Tibial nerve (tissue), 4 donors: Measurements from ENCODE around the gene MLXIP. TPM values are rescaled to one million over a fixed set of nuclear protein-coding genes. Genes with fewer than 3 reads are reported as not detected.
"Not testable (repeated sequence)": the region's sequence is repeated elsewhere in the genome, so short reads cannot be mapped to it uniquely, and the experiment has no call there.

Source experiments
- DNase-seq, 2 donors: peaks; one replicate each; pipeline ENCODE4 v3.0.0-alpha.2; 2019; ENCODE audit warnings: low spot score in 2 of 2
- H3K27ac ChIP-seq, 4 donors: fragments of 200-600 bp; sonication (generic) in 3 of 4; one replicate each; pipeline ENCODE4 v1.5.1; 2017 to 2019; ENCODE audit warnings: mild to moderate bottlenecking in 1 of 4
- H3K27me3 ChIP-seq, 2 donors: fragments of 200-600 bp; sonication (generic) in 1 of 2; one replicate each; pipeline versions ENCODE4 v1.5.1 to v1.6.0; 2017 to 2019
- H3K36me3 ChIP-seq, 3 donors: fragments of 200-600 bp; sonication (generic); one replicate each; pipeline ENCODE4 v1.5.1; 2018 to 2019
- H3K4me1 ChIP-seq, 4 donors: fragments of 200-600 bp; sonication (generic) in 3 of 4; one replicate each; pipeline ENCODE4 v1.5.1; 2017 to 2019
- H3K4me3 ChIP-seq, 4 donors: fragments of 200-600 bp; sonication (generic) in 3 of 4; one replicate each; pipeline ENCODE4 v1.5.1; 2017 to 2019; ENCODE audit warnings: mild to moderate bottlenecking in 1 of 4, moderate library complexity in 1 of 4
- H3K9me3 ChIP-seq, 4 donors: fragments of 200-600 bp; sonication (generic) in 3 of 4; one replicate each; pipeline ENCODE4 v1.5.1; 2017 to 2019
- EP300 ChIP-seq, 2 donors: sonication (generic); formaldehyde crosslinking; IDR thresholded peaks; one replicate each; pipeline ENCODE4 v1.6.1; 2017; ENCODE audit warnings: antibody characterized with exemption in 2 of 2, mild to moderate bottlenecking in 1 of 2
- POLR2A ChIP-seq, 2 donors: fragments of 450-650 bp; IDR thresholded peaks; one replicate each; pipeline ENCODE4 v1.6.1; 2017; ENCODE audit warnings: antibody characterized with exemption in 2 of 2, mild to moderate bottlenecking in 2 of 2, moderate library complexity in 2 of 2
- WGBS, 2 donors: methylation state at CpG; one replicate each; pipeline ENCODE4 v1.1.5; 2018; 5-methylcytosine and 5-hydroxymethylcytosine counted together
- total RNA-seq, 4 donors: library from RNA; depleted of rRNA; stranded (reverse); fragments of >200 nt; gene quantifications; one replicate each; pipeline ENCODE4 v1.1.0, GENCODE V29; 2016
- TF ChIP-seq, protein P1 (sequence below), 5 experiments: fragments of 200-600 bp in 3 of 5; fragments of 450-650 bp in 2 of 5; sonication (generic) in 3 of 5; IDR thresholded peaks; one replicate each; pipeline ENCODE4 v1.5.1; 2016 to 2019; ENCODE audit warnings: antibody characterized with exemption in 5 of 5, mild to moderate bottlenecking in 3 of 5, moderate library complexity in 2 of 5

MLXIP gene
- total RNA-seq, 4 donors from 2014 or later: 22.1 to 57.0 (median 27.1) TPM

DNA sequence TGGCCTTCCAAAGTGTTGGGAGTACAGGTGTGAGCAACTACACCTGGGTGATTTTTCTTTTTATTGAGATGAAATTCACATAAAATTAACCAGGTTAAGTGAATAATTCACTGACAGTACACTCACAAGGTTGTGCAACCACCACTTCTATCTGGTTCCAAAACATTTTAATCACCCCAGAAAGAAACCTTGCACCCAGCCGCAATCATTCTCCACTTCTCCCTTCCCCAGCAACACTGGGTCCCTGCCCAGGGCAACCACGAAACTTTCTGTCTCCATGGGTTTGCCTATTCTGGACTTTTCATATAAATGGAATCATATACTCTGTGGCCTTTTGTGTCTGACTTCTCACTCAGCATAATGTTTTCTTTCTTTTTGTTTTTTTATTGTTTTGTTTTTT lies 26.3 kb upstream of the MLXIP start:
- 74 to 79% methylated on average over 2 of the region's 2 CpGs for WGBS, 2 donors
- Histone ChIP-seq H3K27me3 (no peaks in the 10 kb centered on the region), H3K9me3 (no peaks in the 10 kb centered on the region), H3K27ac (no peak overlapping the region), H3K4me1 (peaks cover 0 to 14% (median 2%) of the 10 kb centered on the region in 4 donors), H3K36me3 (peaks cover 0 to 23% (median 0%) of the 10 kb centered on the region in 3 donors), H3K4me3 (no peak overlapping the region)
- no peak for DNase-seq
- TF ChIP-seq EP300 (IDR thresholded peaks at IDR 0.05): no peak
- TF ChIP-seq, protein P1, sequence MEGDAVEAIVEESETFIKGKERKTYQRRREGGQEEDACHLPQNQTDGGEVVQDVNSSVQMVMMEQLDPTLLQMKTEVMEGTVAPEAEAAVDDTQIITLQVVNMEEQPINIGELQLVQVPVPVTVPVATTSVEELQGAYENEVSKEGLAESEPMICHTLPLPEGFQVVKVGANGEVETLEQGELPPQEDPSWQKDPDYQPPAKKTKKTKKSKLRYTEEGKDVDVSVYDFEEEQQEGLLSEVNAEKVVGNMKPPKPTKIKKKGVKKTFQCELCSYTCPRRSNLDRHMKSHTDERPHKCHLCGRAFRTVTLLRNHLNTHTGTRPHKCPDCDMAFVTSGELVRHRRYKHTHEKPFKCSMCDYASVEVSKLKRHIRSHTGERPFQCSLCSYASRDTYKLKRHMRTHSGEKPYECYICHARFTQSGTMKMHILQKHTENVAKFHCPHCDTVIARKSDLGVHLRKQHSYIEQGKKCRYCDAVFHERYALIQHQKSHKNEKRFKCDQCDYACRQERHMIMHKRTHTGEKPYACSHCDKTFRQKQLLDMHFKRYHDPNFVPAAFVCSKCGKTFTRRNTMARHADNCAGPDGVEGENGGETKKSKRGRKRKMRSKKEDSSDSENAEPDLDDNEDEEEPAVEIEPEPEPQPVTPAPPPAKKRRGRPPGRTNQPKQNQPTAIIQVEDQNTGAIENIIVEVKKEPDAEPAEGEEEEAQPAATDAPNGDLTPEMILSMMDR (IDR thresholded peaks at IDR 0.05): no peak
- TF ChIP-seq POLR2A (IDR thresholded peaks at IDR 0.05): no peak

DNA sequence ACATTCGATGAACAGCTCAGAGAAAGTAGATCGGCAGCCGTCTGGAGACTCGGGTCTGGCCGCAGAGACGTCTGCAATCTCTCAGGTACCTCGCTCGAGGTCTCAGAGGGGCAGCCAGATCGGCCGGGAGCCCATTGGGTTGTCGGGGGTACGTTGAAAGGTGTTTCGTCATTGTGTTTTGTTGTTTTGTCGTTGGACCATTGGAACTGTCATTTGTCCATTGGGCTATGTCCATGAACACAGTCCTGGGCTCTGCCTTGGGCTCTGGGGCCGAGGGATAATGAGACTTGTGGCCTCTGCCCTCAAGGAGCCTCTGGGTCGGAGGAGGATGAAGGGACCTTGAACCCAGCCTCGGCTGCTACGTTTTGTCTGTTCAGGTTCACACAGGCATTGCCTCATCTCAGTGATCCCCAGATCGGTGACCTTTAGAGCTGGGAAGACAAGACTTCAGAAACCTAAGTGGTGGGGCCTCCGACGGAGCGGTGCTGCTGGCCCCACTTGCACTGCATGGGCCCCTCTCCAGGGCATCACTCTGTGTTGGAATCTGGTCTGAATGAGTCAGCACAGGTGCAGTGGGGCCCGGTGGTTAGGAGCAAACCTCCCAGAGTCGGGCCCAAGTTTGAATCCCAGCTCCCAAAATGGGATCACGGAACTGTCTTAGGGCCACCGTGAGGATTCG lies 23.6 kb upstream of the MLXIP start:
- TF ChIP-seq EP300 (IDR thresholded peaks at IDR 0.05): no peak
- TF ChIP-seq POLR2A (IDR thresholded peaks at IDR 0.05): no peak
- TF ChIP-seq, protein P1 (IDR thresholded peaks at IDR 0.05): no peak
- no peak for DNase-seq
- 91 to 93% methylated on average over 22 to 26 of the region's 27 CpGs for WGBS, 2 donors
- Histone ChIP-seq H3K4me1 (peaks cover 0 to 14% (median 2%) of the 10 kb centered on the region in 4 donors), H3K27ac (no peak overlapping the region), H3K36me3 (peaks cover 0 to 43% (median 0%) of the 10 kb centered on the region in 3 donors), H3K27me3 (no peaks in the 10 kb centered on the region), H3K4me3 (no peak overlapping the region), H3K9me3 (no peaks in the 10 kb centered on the region)

DNA sequence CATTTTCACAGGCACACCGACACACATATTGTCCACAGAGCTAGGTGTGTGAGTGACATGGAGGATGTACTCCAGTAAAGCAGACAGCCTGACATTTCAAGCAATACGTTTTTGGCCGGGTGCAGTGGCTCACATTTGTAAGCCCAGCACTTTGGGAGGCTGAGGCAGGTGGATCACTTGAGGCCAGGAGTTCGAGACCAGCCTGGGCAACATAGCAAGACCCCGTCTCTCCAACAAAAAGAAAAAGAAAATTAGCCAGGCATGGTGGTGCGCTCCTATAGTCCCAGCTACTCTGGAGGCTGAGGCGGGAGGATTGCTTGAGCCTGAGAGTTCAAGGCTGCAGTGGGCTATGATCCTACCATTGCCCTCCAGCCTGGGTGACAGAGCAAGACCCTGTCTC lies 22.1 kb upstream of the MLXIP start:
- H3K36me3 ChIP-seq: peaks cover 0 to 51% (median 0%) of the 10 kb centered on the region in 3 donors
- not testable (repeated sequence) for H3K4me1 ChIP-seq, H3K9me3 ChIP-seq, DNase-seq, H3K27ac ChIP-seq, H3K4me3 ChIP-seq, H3K27me3 ChIP-seq
- 91 to 96% methylated on average over 7 of the region's 7 CpGs for WGBS, 2 donors

DNA sequence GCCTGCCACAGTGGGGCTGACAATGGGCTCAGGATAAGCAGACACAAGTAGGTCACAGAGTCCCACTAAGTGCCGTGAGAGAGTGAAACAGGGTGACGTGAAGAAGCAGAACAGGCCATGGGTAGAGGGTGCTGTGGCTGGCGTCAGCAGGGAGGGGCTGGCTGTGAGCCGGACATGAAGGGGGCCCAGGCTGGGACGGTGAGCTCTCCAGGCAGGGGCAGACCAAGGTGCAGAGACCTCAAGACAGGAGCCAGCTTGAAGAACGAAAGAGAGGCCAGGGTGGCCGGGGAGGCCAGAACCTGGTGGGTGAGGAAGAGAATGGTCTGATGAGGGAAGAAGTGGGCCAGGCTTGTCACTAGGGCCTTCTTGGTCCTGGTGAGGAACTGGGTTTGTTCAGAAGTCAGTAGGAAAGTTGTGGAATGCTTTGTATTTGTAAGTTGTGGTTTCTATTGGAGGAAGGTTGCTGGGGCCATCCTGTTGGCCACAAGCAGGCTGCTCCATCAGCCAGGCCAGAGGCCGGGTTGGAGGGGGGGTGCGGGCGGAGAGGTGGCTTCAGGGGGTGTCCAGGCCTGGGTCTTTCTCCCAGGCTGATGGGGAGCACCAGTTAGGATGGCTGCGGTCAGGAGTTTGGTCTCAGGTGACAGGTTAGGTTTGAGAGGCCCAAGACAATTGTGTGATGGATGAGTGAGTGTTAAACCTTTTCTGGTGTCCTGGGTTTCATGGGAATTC lies 21.4 kb upstream of the MLXIP start:
- H3K27me3 ChIP-seq: no peaks in the 10 kb centered on the region
- no peaks in the 10 kb centered on the region for H3K9me3 ChIP-seq
- peaks cover 0 to 51% (median 0%) of the 10 kb centered on the region in 3 donors for H3K36me3 ChIP-seq
- peaks cover 0 to 9% (median 3%) of the 10 kb centered on the region in 4 donors for H3K4me1 ChIP-seq
- WGBS, 2 donors: 91 to 94% methylated on average over 11 of the region's 11 CpGs
- H3K27ac ChIP-seq: no peak overlapping the region
- no peak for DNase-seq
- TF ChIP-seq EP300 (IDR thresholded peaks at IDR 0.05) (no peak), POLR2A (IDR thresholded peaks at IDR 0.05) (no peak)
- TF ChIP-seq, protein P1 (IDR thresholded peaks at IDR 0.05): no peak
- no peak overlapping the region for H3K4me3 ChIP-seq

DNA sequence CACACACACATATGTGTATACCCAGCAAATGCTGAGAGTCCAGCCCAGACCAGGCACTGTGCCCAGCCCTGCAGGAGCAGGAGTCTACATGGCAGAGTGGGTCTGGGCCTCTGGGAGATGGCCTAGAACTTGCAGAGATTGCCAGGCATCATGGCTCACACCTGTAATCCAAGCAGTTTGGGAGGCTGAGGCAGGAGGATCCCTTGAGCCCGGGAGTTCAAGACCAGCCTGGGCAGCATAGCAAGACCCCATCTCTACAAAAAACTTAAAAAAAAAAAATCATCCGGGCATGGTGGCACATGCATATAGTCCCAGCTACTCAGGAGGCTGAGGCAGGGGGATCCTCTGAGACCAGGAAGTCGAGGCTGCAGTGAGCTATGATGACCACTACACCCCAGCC lies 20.8 kb upstream of the MLXIP start:
- TF ChIP-seq EP300 (IDR thresholded peaks at IDR 0.05): no peak
- TF ChIP-seq, protein P1 (IDR thresholded peaks at IDR 0.05): no peak
- no peak for TF ChIP-seq POLR2A (IDR thresholded peaks at IDR 0.05)
- peaks cover 0 to 51% (median 0%) of the 10 kb centered on the region in 3 donors for H3K36me3 ChIP-seq

More for the DNA sequence above, 20.8 kb upstream of the MLXIP start:
- Histone ChIP-seq H3K9me3 (no peaks in the 10 kb centered on the region), H3K27ac (no peak overlapping the region), H3K4me3 (no peak overlapping the region), H3K4me1 (peaks cover 0 to 15% (median 8%) of the 10 kb centered on the region in 4 donors), H3K27me3 (no peaks in the 10 kb centered on the region)
- WGBS, 2 donors: 94 to 96% methylated on average over 3 of the region's 3 CpGs
- no peak for DNase-seq
